Vagina (tissue), 2 donors: ENCODE measurements around the gene SMURF2.

Experiments used
- CTCF ChIP-seq, 3 experiments: fragments of 450-650 bp in 2 of 3; fragments of 200-600 bp in 1 of 3; sonication (generic) in 1 of 3; IDR thresholded peaks; one replicate each; pipeline ENCODE4 v1.5.1; 2017 to 2019; ENCODE audit warnings: antibody characterized with exemption in 3 of 3, mild to moderate bottlenecking in 2 of 3, moderate library complexity in 2 of 3
- POLR2A ChIP-seq, 2 donors: fragments of 450-650 bp; IDR thresholded peaks; one replicate each; pipeline ENCODE4 v1.6.1; 2017; ENCODE audit warnings: antibody characterized with exemption in 2 of 2, mild to moderate bottlenecking in 2 of 2, moderate library complexity in 2 of 2
- POLR2AphosphoS5 ChIP-seq, 2 donors: sonication (generic); formaldehyde crosslinking; IDR thresholded peaks; one replicate each; pipeline ENCODE4 v1.9.0; 2017; ENCODE audit warnings: antibody characterized with exemption in 2 of 2, mild to moderate bottlenecking in 2 of 2, low read depth in 1 of 2; ENCODE audit not compliant: insufficient read depth in 1 of 2

GRCh38 chr17:64502021-64502420 is 160.1 kb downstream of the SMURF2 start:
- TF ChIP-seq CTCF (IDR thresholded peaks at IDR 0.05) (no peak), POLR2AphosphoS5 (IDR thresholded peaks at IDR 0.05; ENCODE audit: insufficient read depth in 1 of 2, low read depth in 1 of 2) (no peak), POLR2A (IDR thresholded peaks at IDR 0.05) (no peak)
